ENCODE results near the gene POU2AF2.
"Not testable (repeated sequence)": the region's sequence is repeated elsewhere in the genome, so short reads cannot be mapped to it uniquely, and the experiment has no call there.

The POU2AF2 gene

DNA sequence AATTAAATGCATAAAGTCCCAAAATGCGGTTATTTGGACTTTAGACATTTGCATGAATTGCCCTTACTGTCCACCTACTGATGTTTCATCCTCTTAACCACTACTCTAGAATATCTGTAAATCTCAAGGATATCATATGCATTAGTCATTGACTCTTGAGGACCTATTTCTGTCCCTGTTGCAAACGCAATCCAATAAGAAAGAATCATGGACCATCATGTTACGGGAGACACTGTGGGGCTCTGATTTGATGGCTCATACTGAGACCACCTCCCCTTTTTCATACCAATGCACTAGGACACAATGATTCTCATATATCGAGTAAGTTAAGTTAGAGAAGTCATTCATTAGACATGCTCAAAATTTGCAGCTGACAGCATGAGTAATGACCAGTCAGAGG is 14.4 kb downstream of the POU2AF2 start:
- DNase-seq: no peak

DNA sequence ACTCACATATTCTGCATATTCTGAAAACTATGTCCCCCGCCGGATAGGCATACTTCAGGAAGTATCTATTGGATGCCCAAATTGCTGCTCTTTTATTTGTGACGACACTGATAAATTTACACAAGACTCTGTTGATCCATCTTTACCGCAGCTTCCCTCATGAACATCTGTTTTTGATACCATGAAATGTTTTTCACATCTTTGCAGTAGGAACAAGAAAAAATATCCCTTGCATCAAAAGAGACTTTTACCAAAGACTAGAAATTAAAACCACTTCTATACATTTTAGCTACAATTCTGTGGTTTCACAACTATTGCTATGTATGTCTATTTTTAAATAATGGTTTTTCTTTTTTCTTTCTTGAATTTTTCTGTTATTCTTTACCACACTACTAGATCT is 15.3 kb downstream of the POU2AF2 start:
- DNase-seq: no peak

DNA sequence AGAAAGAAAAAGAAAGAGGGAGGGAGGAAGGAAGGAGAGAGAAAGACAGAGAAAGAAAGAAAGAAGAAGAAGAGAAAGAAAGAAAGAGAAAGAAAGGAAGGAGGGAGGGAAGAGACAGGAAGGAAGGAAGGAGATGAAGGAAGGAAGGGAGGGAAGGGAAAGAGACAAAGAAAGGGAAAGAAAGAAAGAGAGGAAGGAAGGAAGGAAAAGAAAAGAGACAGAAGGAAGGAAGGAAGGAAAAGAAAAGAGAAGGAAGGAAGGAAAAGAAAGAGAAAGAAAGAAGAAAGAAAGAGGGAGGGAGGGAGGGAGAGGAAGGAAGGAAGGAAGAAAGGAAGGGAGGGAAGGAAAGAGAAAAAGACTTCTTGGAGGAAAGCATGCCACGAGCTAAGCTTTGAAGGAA is 19.1 kb downstream of the POU2AF2 start:
- DNase-seq: no peak

GRCh38 chr11:111265421-111265820 is 19.9 kb downstream of the POU2AF2 start:
- DNase-seq: no peak

DNA sequence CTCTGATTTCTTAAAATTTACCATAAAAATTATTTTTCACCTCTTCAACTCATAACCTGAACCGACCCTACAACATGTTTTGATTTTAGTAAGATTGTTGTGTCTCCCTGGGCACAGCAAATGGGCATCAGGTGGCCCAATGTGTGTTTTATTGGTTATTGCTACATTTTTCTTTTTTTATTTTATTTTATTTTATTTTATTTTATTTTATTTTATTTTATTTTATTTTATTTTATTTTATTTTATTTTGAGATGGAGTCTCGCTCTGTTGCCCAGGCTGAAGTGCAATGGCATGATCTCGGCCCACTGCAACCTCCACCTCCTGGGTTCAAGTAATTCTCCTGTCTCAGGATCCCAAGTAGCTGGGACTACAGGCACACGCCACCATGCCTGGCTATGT is 22.8 kb downstream of the POU2AF2 start:
- DNase-seq: not testable (repeated sequence)

DNA sequence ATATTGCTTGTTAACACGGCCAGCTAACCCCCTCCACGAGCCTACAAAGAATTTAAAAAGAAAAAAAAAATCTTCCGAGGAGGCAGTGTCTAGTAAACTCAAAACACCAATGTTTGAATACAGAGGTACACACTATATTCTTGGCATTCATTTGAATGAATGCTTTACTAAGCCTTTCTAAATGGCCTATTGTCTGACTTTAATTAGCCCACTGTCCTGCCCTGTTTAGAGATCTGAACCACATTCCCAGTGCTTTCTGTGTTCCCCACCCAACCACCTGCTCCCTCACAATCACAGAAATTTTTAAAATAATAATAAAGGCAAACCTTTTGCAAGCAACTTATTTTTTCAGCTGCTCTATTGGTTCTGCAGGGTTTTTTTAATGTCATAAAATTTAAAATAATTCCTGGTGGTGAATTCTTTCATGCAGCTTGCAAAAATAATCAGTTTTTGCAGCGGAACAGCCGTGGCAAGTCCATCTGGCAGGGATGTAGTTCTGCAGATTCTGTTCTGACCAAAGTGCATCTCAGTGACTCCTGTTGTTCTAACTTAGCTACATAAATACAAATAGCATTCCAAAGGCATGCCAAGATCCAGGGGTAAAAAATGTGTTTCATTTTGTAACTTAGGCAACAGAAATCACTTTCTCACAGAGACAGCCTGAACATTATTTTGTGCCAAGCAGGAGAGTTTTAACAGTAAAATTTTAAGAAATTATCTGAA is 23.8 kb downstream of the POU2AF2 start:
- no peak for DNase-seq

DNA sequence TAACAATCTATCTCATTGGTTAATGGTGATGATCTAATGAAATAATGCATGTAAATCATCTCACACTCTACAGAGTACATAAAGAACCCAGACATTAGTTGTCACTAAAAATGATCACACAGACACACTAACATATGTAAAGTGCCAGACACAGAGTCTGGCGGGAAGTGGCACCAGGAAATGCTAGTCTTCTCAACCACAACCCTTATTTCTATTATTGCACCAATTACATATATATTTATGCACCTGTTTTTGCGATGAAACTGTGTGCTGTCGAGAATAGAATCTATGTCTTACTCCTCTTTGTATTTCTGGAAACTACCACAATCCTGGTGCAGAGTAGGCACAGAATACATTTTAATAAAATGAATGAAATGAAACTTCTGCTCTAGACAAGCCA is 26.9 kb downstream of the POU2AF2 start:
- DNase-seq: no peak

DNA sequence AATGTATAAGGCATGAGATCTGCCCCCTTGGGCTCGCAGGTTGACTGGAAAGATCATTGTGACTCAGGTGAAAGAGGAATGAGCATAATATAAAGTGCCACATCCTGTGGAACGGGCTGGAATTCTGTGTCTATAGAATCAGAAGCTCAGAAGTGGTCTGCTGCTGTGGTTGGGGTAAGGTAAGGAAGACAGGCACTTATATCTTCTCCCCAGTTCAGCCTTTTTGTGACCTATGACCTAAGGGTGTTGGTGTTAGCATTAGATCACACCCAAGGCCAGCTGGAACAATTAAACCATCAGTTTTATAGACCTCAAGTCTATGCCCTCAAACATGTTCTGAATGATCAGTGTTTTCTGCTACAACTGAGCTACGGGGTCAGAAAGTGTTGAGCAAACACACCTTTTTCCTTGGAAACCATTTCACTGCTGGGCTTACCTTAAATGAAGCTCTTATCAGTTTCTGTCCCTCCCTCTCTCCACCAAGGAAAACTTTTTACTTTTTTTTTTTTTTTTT is 37.1 kb downstream of the POU2AF2 start:
- no peak for DNase-seq

- DNase-seq: no peak
These were observed 38.5 kb downstream of the POU2AF2 start for GRCh38 chr11:111283945-111284481.

GRCh38 chr11:111285189-111286091 is 39.9 kb downstream of the POU2AF2 start:
- no peak for DNase-seq

GRCh38 chr11:111291764-111292163 is 46.2 kb downstream of the POU2AF2 start:
- DNase-seq: no peak

DNA sequence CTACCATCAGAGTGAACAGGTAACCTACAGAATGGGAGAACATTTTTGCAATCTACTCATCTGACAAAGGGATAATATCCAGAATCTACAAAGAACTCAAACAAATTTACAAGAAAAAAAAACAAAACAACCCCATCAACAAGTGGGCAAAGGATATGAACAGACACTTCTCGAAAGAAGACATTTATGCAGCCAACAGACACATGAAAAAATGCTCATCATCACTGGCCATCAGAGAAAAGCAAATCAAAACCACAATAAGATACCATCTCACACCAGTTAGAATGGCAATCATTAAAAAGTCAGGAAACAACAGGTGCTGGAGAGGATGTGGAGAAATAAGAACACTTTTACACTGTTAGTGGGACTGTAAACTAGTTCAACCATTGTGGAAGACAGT is 46.9 kb downstream of the POU2AF2 start:
- DNase-seq: not testable (repeated sequence)

GRCh38 chr11:111296196-111296595 is 50.7 kb downstream of the POU2AF2 start:
- no peak for DNase-seq

DNA sequence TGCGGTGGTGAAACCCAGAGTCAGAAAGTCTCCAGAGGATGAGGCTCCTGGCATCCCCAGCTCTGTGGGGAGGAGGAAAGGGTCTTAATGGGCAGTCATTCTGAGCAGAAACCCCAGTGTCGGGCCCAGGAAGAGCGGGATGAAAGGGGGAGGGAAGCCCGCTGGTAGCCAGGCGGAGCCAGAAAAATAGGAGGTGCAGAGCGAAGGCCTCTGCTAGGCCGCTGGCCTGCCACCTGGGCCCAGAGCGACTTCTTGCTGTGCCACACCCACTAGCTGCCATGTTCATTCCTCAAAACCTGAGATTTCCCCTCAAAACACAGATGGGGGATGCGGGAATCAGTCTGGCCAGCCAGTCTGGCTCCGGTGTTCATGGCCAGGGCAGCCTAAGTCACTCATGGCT is 52.2 kb downstream of the POU2AF2 start:
- DNase-seq: no peak

- DNase-seq: no peak
These were observed 53.0 kb downstream of the POU2AF2 start, which contains the start of gene POU2AF3 for GRCh38 chr11:111298413-111299100. Gene POU2AF3 (plus strand): TSS chr11:111298546. CDS start chr11:111298582, 36 bp downstream.

- DNase-seq: no peak
These were observed 53.8 kb downstream of the POU2AF2 start for GRCh38 chr11:111299101-111300026.

- no peak for DNase-seq
These were observed 55.0 kb downstream of the POU2AF2 start for GRCh38 chr11:111300569-111300968.

GRCh38 chr11:111301004-111301841 is 55.7 kb downstream of the POU2AF2 start:
- no peak for DNase-seq

DNA sequence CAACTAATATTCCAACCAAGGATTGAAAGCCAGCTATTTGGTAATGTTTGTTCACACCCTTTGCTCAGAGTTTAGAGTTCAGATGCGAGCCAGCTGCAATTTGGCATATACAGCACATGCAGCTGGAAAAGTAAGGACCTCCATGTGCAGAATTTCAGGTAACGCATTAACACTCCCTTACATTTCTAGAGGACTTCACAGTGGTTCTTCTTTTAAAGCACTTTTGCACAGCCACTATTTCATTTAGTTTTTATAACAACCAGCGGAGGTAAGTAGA is 56.3 kb downstream of the POU2AF2 start:
- no peak for DNase-seq

DNA sequence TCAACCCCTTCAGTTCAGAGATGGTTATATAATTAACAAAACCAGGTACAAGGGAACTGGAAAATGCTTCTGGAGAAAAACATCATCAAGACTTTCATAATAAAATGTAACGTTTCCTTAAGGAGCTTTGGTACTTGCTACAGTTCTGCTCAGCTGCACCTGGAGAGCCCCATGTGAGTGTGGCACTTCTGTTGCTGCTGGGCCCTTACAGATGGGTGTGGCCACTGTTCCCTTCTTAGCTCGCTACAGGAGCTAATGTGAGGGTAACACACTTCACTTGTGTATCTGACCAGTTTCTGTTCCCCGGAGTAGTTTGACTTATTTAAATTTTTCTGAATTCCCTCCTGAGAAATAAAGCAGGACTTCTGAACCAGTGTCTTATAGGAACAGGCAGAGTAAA is 56.8 kb downstream of the POU2AF2 start:
- no peak for DNase-seq

- DNase-seq: no peak
These were observed 57.9 kb downstream of the POU2AF2 start for GRCh38 chr11:111303461-111303860.

Data from activated gamma-delta T cell (primary cell).